CD4-positive, alpha-beta memory T cell (primary cell): Measurements from ENCODE around the gene CDK8. TPM values are rescaled to one million over a fixed set of nuclear protein-coding genes. Genes with fewer than 3 reads are reported as not detected.

Source experiments
- CTCF ChIA-PET: fragments of 350-600 bp; sonication (Branson Sonifier 250); formaldehyde crosslinking; loops from one replicate; lab custom pipeline; 2021; ENCODE audit warnings: inconsistent platforms; ENCODE audit not compliant: partially characterized antibody; lab: Charles Lee
- POLR2A ChIA-PET: fragments of 350-600 bp; sonication (Branson Sonifier 250); formaldehyde crosslinking; loops from one replicate; lab custom pipeline; 2021; ENCODE audit not compliant: partially characterized antibody; lab: Charles Lee
- DNase-seq, 5 donors: peaks; one replicate each; pipeline versions ENCODE4 v3.0.0 to v3.0.0-alpha.2; 2020 to 2022; ENCODE audit warnings: mixed read lengths in 1 of 5
- H3K27ac ChIP-seq: one replicate; pipeline ENCODE4 v1.7.0; 2013; ENCODE audit warnings: low read depth, low read length
- H3K27me3 ChIP-seq: 2 replicates; pipeline ENCODE4 v1.7.0; 2013; ENCODE audit warnings: mild to moderate bottlenecking, low read length, moderate library complexity; ENCODE audit not compliant: insufficient read depth
- H3K36me3 ChIP-seq: 2 replicates; pipeline ENCODE4 v1.7.0; 2013; ENCODE audit warnings: mild to moderate bottlenecking, low read length, moderate library complexity; ENCODE audit not compliant: insufficient read depth
- H3K4me1 ChIP-seq: 2 replicates; pipeline ENCODE4 v1.7.0; 2013; ENCODE audit warnings: mild to moderate bottlenecking, low read length, moderate library complexity; ENCODE audit not compliant: insufficient read depth
- H3K4me3 ChIP-seq, 2 donors: one replicate each; pipeline ENCODE4 v1.7.0; 2013; ENCODE audit warnings: low read length in 2 of 2, mild to moderate bottlenecking in 1 of 2
- H3K9me3 ChIP-seq, 2 donors: one replicate each; pipeline ENCODE4 v1.7.0; 2013; ENCODE audit warnings: low read length in 2 of 2, control low read depth in 1 of 2; ENCODE audit not compliant: control insufficient read depth in 1 of 2
- H3K27ac Mint-ChIP-seq, 7 donors: one replicate each; pipeline ENCODE4 v1.8.0; 2020 to 2021; ENCODE audit warnings: mixed read lengths in 7 of 7, mild to moderate bottlenecking in 6 of 7, inconsistent platforms in 3 of 7, moderate library complexity in 3 of 7
- H3K27me3 Mint-ChIP-seq, 2 donors: one replicate each; pipeline ENCODE4 v1.8.0; 2020 to 2021; ENCODE audit warnings: mixed read lengths in 2 of 2
- H3K36me3 Mint-ChIP-seq, 2 donors: one replicate each; pipeline ENCODE4 v1.8.0; 2020 to 2021; ENCODE audit warnings: mixed read lengths in 2 of 2, inconsistent platforms in 1 of 2, mild to moderate bottlenecking in 1 of 2
- H3K4me1 Mint-ChIP-seq, 4 donors: one replicate each; pipeline ENCODE4 v1.8.0; 2020 to 2021; ENCODE audit warnings: mixed read lengths in 4 of 4, mild to moderate bottlenecking in 1 of 4
- H3K4me3 Mint-ChIP-seq, 8 donors: one replicate each; pipeline ENCODE4 v1.8.0; 2020 to 2021; ENCODE audit warnings: mixed read lengths in 8 of 8, mild to moderate bottlenecking in 7 of 8, moderate library complexity in 6 of 8, inconsistent platforms in 3 of 8
- H3K9me3 Mint-ChIP-seq, 8 donors: one replicate each; pipeline ENCODE4 v1.8.0; 2020 to 2021; ENCODE audit warnings: mixed read lengths in 8 of 8, mild to moderate bottlenecking in 5 of 8, inconsistent platforms in 3 of 8, moderate library complexity in 1 of 8
- intact Hi-C: fragments of 100-400 bp; cut with micrococcal nuclease; formaldehyde crosslinking; loops from one replicate; pipeline ENCODE4 v1.15.1; 2023
- polyA plus RNA-seq, 2 donors: library from polyadenylated mRNA; unstranded; fragments of 300-500 nt; fragmentation: Illumina TruSeq; gene quantifications; one replicate each; pipeline ENCODE4 v1.2.3, GENCODE V29; 2021
- total RNA-seq, 2 experiments: library from RNA; stranded (reverse); gene quantifications; one replicate each; pipeline ENCODE4 v1.2.3, GENCODE V29; 2021

CDK8 gene
- total and polyA plus RNA-seq, 4 experiments from 2014 or later, result 4.7 to 11.7 (median 8.6) TPM

DNA sequence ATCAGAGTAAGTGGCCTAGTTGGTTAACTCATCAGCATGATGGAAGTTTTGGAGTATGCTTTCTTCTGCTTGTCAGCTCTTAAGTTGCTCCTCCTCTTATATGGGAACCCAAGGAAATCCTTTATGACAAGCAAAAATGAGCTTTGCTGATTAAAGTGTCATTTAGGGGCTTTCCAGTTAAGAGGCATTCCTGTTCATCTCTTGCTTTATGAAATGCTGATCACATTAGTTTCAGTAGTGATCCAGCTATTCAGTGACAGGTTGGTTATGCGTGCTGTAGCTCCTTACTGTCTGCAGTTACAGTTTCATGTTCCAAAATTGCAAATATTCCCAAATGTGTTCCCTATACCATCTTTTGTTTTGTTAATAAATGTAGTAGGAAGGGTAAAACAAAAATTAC is 146.6 kb downstream of the CDK8 start:
- Histone ChIP-seq H3K27me3 (no peaks in the 10 kb centered on the region), H3K27ac (no peak overlapping the region), H3K4me1 (no peaks in the 10 kb centered on the region), H3K36me3 (peaks cover 4% of the 10 kb centered on the region), H3K4me3 (no peak overlapping the region), H3K9me3 (no peaks in the 10 kb centered on the region)
- DNase-seq, result no peak
- Mint-ChIP-seq H3K27ac (no peak overlapping the region), H3K27me3 (no peaks in the 10 kb centered on the region), H3K9me3 (no peaks in the 10 kb centered on the region), H3K4me1 (no peaks in the 10 kb centered on the region), H3K4me3 (no peak overlapping the region), H3K36me3 (peaks cover 56 to 59% of the 10 kb centered on the region in 2 donors)
- intact Hi-C loops, result no loop called here
- ChIA-PET POLR2A (no interaction called here), CTCF (interaction anchor here (0.6 to 1.3 kb wide), 2 partner anchors 214 to 215 kb away, joined by 3 to 4 read pairs; no protein-coding TSS in a partner anchor)

DNA sequence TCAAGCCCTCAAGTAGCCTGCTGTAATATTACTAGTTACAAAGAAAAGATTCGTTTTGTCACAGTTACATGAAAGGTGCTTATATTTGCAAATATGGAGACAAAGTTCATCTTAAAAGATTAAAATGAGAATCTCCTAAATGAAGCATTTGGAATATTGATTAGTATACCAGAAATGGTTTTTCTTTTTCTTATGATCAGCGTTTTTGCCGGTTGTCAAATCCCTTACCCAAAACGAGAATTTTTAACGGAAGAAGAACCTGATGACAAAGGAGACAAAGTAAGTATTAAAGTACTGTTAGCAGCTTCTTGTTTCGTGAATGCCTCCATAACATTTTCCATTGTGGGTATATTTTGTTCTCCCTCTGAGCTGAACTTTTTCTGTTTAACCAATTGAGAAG is 147.1 kb downstream of the CDK8 start:
- no peaks in the 10 kb centered on the region for H3K27me3 ChIP-seq
- peaks cover 4% of the 10 kb centered on the region for H3K36me3 ChIP-seq
- Mint-ChIP-seq H3K27ac (no peak overlapping the region), H3K4me1 (no peaks in the 10 kb centered on the region), H3K4me3 (no peak overlapping the region), H3K9me3 (no peaks in the 10 kb centered on the region), H3K27me3 (no peaks in the 10 kb centered on the region), H3K36me3 (peaks cover 56 to 62% of the 10 kb centered on the region in 2 donors)
- H3K27ac ChIP-seq, result no peak overlapping the region
- H3K9me3 ChIP-seq, result no peaks in the 10 kb centered on the region
- intact Hi-C loops, result no loop called here
- no peaks in the 10 kb centered on the region for H3K4me1 ChIP-seq
- POLR2A ChIA-PET, result no interaction called here
- no peak overlapping the region for H3K4me3 ChIP-seq
- no peak for DNase-seq
- CTCF ChIA-PET, result interaction anchor here (0.6 to 1.3 kb wide), 2 partner anchors 215 to 216 kb away, joined by 3 to 4 read pairs; no protein-coding TSS in a partner anchor

DNA sequence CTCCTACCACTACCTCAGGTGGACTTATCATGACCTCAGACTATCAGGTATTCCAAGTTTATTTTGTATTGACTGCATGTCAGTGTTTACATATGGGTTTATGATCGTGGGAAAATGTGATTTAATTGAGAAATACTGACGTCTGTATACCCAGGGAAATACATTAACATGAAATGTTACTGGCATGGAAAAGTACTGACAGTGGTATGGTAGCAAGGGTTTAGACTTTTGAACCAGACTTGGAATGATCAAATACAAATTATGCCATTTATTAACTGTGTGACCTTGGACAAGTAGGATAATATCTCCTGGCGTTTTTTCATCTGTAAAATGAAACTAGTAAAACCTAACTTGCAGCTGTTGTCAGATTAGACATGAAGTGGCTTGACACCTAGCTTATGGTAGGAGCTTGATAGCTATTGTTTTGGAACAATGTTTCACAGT is 147.7 kb downstream of the CDK8 start:
- DNase-seq, result no peak
- no peak overlapping the region for H3K4me3 ChIP-seq
- no peak overlapping the region for H3K27ac ChIP-seq
- H3K4me1 Mint-ChIP-seq, result no peaks in the 10 kb centered on the region
- peaks cover 4% of the 10 kb centered on the region for H3K36me3 ChIP-seq
- peaks cover 60 to 68% of the 10 kb centered on the region in 2 donors for H3K36me3 Mint-ChIP-seq
- POLR2A ChIA-PET, result no interaction called here
- no peak overlapping the region for H3K27ac Mint-ChIP-seq
- intact Hi-C loops, result no loop called here
- no peaks in the 10 kb centered on the region for H3K27me3 Mint-ChIP-seq
- no peaks in the 10 kb centered on the region for H3K9me3 ChIP-seq
- H3K4me3 Mint-ChIP-seq, result no peak overlapping the region
- no peaks in the 10 kb centered on the region for H3K9me3 Mint-ChIP-seq
- H3K4me1 ChIP-seq, result no peaks in the 10 kb centered on the region
- CTCF ChIA-PET, result interaction anchor here (0.9 kb wide), 1 partner anchor 217 kb away, joined by 3 read pairs; no protein-coding TSS in a partner anchor
- no peaks in the 10 kb centered on the region for H3K27me3 ChIP-seq

DNA sequence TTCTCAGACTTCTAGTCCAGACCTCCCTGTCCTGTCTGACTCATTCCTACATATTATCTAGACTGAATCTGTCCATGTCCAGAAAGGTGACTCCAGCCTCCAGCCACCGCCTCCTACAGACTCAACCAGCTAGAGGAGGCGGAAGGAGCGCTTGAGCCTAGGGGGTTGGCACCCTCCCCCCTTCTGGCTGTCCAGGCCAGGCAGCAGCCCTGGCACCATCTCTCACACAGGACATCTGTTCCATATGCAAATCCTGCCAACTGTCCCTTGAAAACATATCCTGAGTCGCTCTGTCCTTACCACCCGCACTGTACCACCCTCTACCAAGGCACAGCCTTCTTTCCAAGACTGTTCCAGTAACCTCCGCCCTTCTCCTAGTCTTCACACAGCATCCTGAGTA is 152.9 kb downstream of the CDK8 start:
- ChIA-PET CTCF (no interaction called here), POLR2A (no interaction called here)
- Mint-ChIP-seq H3K36me3 (peaks cover 44 to 49% of the 10 kb centered on the region in 2 donors), H3K27ac (peak overlapping the region in 1 of 7 donors; percentile 77), H3K9me3 (no peaks in the 10 kb centered on the region), H3K27me3 (no peaks in the 10 kb centered on the region), H3K4me1 (no peaks in the 10 kb centered on the region), H3K4me3 (no peak overlapping the region)
- Histone ChIP-seq H3K27ac (no peak overlapping the region), H3K9me3 (no peaks in the 10 kb centered on the region), H3K27me3 (no peaks in the 10 kb centered on the region), H3K4me3 (no peak overlapping the region), H3K36me3 (peaks cover 4% of the 10 kb centered on the region), H3K4me1 (no peaks in the 10 kb centered on the region)
- intact Hi-C loops, result no loop called here
- no peak for DNase-seq

DNA sequence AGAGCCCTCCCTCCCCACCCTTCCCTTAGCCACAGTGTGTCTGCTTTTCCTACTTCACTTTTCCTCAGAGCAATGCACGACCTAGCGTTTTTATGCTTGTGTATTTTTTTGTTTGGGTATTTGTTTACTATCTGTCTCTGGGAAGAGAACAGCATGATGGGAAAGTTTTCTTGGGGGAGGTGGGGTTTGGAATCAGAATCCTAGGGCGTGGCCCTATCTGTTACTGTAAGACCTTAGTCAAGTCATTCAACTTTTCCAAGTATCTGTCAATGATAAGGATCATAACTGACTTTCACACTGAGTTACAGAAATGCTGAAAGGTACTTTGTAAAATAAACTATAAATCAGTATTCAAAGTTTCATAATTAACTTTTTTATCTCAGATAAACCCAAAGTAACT is 157.3 kb downstream of the CDK8 start:
- H3K4me1 Mint-ChIP-seq, result no peaks in the 10 kb centered on the region
- Histone ChIP-seq H3K4me3 (no peak overlapping the region), H3K9me3 (no peaks in the 10 kb centered on the region), H3K27ac (no peak overlapping the region), H3K4me1 (no peaks in the 10 kb centered on the region), H3K36me3 (no peaks in the 10 kb centered on the region), H3K27me3 (no peaks in the 10 kb centered on the region)
- DNase-seq, result no peak
- ChIA-PET POLR2A (no interaction called here), CTCF (no interaction called here)
- no peak overlapping the region for H3K27ac Mint-ChIP-seq
- H3K4me3 Mint-ChIP-seq, result no peak overlapping the region
- intact Hi-C loops, result no loop called here
- H3K27me3 Mint-ChIP-seq, result no peaks in the 10 kb centered on the region
- H3K9me3 Mint-ChIP-seq, result peaks cover 0 to 9% (median 0%) of the 10 kb centered on the region in 8 donors
- peaks cover 11 to 18% of the 10 kb centered on the region in 2 donors for H3K36me3 Mint-ChIP-seq

DNA sequence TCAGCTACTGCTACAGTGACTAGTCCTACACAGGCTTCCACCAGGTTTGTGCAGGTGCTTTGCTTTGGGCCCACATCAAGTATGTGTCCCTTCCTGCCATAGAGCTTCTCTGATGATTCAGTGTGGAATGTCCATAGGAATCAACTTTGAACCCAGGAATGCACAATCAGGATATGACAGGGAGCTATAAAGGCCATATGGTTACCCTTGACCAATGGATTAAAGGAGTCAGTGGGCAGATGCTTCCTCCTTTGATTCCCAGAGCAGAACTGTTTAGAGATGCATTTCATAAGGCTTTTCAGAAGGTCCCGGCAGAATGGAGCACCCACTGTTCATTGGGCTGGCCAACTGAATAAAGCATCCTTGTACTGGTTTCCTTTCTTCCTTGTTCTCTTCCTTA is 158.3 kb downstream of the CDK8 start:
- POLR2A ChIA-PET, result no interaction called here
- H3K9me3 Mint-ChIP-seq, result peaks cover 0 to 9% (median 0%) of the 10 kb centered on the region in 8 donors
- Histone ChIP-seq H3K27ac (no peak overlapping the region), H3K9me3 (no peaks in the 10 kb centered on the region), H3K27me3 (no peaks in the 10 kb centered on the region), H3K4me1 (no peaks in the 10 kb centered on the region), H3K36me3 (no peaks in the 10 kb centered on the region), H3K4me3 (no peak overlapping the region)
- DNase-seq, result no peak
- CTCF ChIA-PET, result no interaction called here
- H3K36me3 Mint-ChIP-seq, result peaks cover 1 to 8% of the 10 kb centered on the region in 2 donors
- intact Hi-C loops, result no loop called here
- H3K27ac Mint-ChIP-seq, result no peak overlapping the region
- no peaks in the 10 kb centered on the region for H3K4me1 Mint-ChIP-seq
- H3K4me3 Mint-ChIP-seq, result no peak overlapping the region
- no peaks in the 10 kb centered on the region for H3K27me3 Mint-ChIP-seq

DNA sequence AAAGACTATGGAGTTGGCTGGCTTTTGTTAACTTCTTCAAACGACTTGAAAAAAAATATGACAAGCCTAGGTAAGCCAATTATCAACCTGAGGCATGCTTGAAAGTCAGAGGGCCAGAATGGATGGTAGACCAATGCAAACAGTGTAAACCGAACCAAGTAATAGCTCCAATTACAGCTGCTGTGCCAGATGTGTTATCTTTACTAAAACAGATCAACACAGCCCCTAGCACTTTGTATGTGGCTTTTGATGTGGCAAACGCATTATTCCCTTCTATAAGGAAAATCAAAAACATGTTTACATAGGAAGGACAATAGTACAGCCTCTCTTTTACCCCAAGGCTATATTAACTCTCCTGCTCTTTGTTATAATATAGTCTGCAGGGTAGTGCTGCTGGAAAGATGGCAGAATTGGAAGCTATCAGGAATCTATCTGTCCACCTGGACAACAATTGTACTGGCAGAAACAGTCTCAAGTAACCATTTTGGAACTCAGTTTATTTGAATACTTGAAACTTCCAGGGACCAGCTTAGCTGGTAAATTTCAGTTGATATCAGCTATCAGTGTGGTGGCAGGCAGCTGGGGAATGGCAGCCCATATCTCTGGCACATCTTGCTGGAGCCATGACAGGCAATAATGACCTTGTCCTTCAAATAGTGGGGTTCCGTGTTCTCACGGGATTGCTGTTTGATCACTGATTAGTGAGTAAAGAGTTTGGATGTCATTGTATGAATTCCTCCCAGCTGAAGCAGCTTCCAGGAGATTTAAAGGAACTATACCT is 159.2 kb downstream of the CDK8 start:
- no peaks in the 10 kb centered on the region for H3K4me1 Mint-ChIP-seq
- Histone ChIP-seq H3K27ac (no peak overlapping the region), H3K27me3 (no peaks in the 10 kb centered on the region), H3K36me3 (no peaks in the 10 kb centered on the region), H3K4me1 (no peaks in the 10 kb centered on the region), H3K4me3 (no peak overlapping the region), H3K9me3 (no peaks in the 10 kb centered on the region)
- no peak overlapping the region for H3K27ac Mint-ChIP-seq
- no peak overlapping the region for H3K4me3 Mint-ChIP-seq
- peaks cover 0 to 9% (median 0%) of the 10 kb centered on the region in 8 donors for H3K9me3 Mint-ChIP-seq
- H3K27me3 Mint-ChIP-seq, result no peaks in the 10 kb centered on the region
- peaks cover 1 to 7% of the 10 kb centered on the region in 2 donors for H3K36me3 Mint-ChIP-seq
- ChIA-PET POLR2A (no interaction called here), CTCF (interaction anchor here (1.5 kb wide), 1 partner anchor 13 kb away, joined by 5 read pairs; no protein-coding TSS in a partner anchor)
- intact Hi-C loops, result no loop called here
- no peak for DNase-seq
